HEK293 (cell line): ENCODE data around the gene CPTP.

Experiments used
- BCL11A ChIP-seq: fragments of 450-650 bp; formaldehyde crosslinking; IDR thresholded peaks from 2 replicates; pipeline ENCODE4 v1.5.1; 2016; ENCODE audit warnings: low read depth, missing biosample characterization, missing genetic modification characterization
- BCL11B ChIP-seq: fragments of 450-650 bp; formaldehyde crosslinking; IDR thresholded peaks from 2 replicates; pipeline ENCODE4 v1.5.1; 2016; ENCODE audit warnings: low read depth, missing biosample characterization, missing genetic modification characterization
- CTCF ChIP-seq: fragments of 450-650 bp; formaldehyde crosslinking; IDR thresholded peaks from 2 replicates; pipeline ENCODE4 v1.5.1; 2016; ENCODE audit warnings: missing biosample characterization, missing genetic modification characterization
- KLF9 ChIP-seq: fragments of 450-650 bp; formaldehyde crosslinking; IDR thresholded peaks from 2 replicates; pipeline ENCODE4 v1.5.1; 2016; ENCODE audit warnings: missing biosample characterization, missing genetic modification characterization, low read depth
- SETDB1 ChIP-seq: IDR thresholded peaks from one replicate; pipeline ENCODE4 v1.6.1; 2017; ENCODE audit warnings: mild to moderate bottlenecking, low read length, moderate library complexity, mixed read lengths; ENCODE audit not compliant: insufficient read length
- ZBTB1 ChIP-seq: fragments of 450-650 bp; formaldehyde crosslinking; IDR thresholded peaks from 2 replicates; pipeline ENCODE4 v1.5.1; 2016; ENCODE audit warnings: missing biosample characterization, missing genetic modification characterization
- ZBTB48 ChIP-seq: fragments of 450-650 bp; formaldehyde crosslinking; IDR thresholded peaks from 2 replicates; pipeline ENCODE4 v1.5.1; 2016; ENCODE audit warnings: missing biosample characterization, missing genetic modification characterization
- ZBTB8A ChIP-seq: fragments of 450-650 bp; formaldehyde crosslinking; IDR thresholded peaks from 2 replicates; pipeline ENCODE4 v1.5.1; 2016; ENCODE audit warnings: missing biosample characterization, missing genetic modification characterization
- ZFP69B ChIP-seq: fragments of 450-650 bp; formaldehyde crosslinking; IDR thresholded peaks from 2 replicates; pipeline ENCODE4 v1.5.1; 2016; ENCODE audit warnings: missing biosample characterization, missing genetic modification characterization
- ZNF138 ChIP-seq: fragments of 450-650 bp; formaldehyde crosslinking; IDR thresholded peaks from 2 replicates; pipeline ENCODE4 v1.5.1; 2016; ENCODE audit warnings: missing biosample characterization, missing genetic modification characterization, borderline replicate concordance
- ZNF140 ChIP-seq: fragments of 450-650 bp; formaldehyde crosslinking; IDR thresholded peaks from 2 replicates; pipeline ENCODE4 v1.5.1; 2016; ENCODE audit warnings: missing biosample characterization, missing genetic modification characterization
- ZNF148 ChIP-seq: fragments of 450-650 bp; formaldehyde crosslinking; IDR thresholded peaks from 2 replicates; pipeline ENCODE4 v1.5.0; 2017; ENCODE audit warnings: missing biosample characterization, missing genetic modification characterization, borderline replicate concordance
- ZNF18 ChIP-seq: fragments of 450-650 bp; formaldehyde crosslinking; IDR thresholded peaks from 2 replicates; pipeline ENCODE4 v1.5.1; 2016; ENCODE audit warnings: missing biosample characterization, missing genetic modification characterization
- ZNF311 ChIP-seq: fragments of 450-650 bp; formaldehyde crosslinking; IDR thresholded peaks from 2 replicates; pipeline ENCODE4 v1.5.1; 2017; ENCODE audit warnings: missing biosample characterization, missing genetic modification characterization, borderline replicate concordance
- ZNF341 ChIP-seq: fragments of 450-650 bp; formaldehyde crosslinking; IDR thresholded peaks from 2 replicates; pipeline ENCODE4; 2016; ENCODE audit warnings: low read depth, missing biosample characterization, missing genetic modification characterization
- ZNF404 ChIP-seq: fragments of 450-650 bp; formaldehyde crosslinking; IDR thresholded peaks from 2 replicates; pipeline ENCODE4 v1.5.1; 2017; ENCODE audit warnings: missing biosample characterization, missing genetic modification characterization
- ZNF426 ChIP-seq: fragments of 450-650 bp; formaldehyde crosslinking; IDR thresholded peaks from 2 replicates; pipeline ENCODE4 v1.5.1; 2017; ENCODE audit warnings: missing biosample characterization, missing genetic modification characterization, mild to moderate bottlenecking, inconsistent platforms, moderate library complexity
- ZNF48 ChIP-seq: fragments of 450-650 bp; formaldehyde crosslinking; IDR thresholded peaks from 2 replicates; pipeline ENCODE4 v1.5.1; 2016; ENCODE audit warnings: missing biosample characterization, missing genetic modification characterization
- ZNF514 ChIP-seq: fragments of 450-650 bp; formaldehyde crosslinking; IDR thresholded peaks from 2 replicates; pipeline ENCODE4 v1.5.1; 2016; ENCODE audit warnings: missing biosample characterization, missing genetic modification characterization
- ZNF521 ChIP-seq: fragments of 450-650 bp; formaldehyde crosslinking; IDR thresholded peaks from 2 replicates; pipeline ENCODE4 v1.5.1; 2017; ENCODE audit warnings: missing biosample characterization, mild to moderate bottlenecking, missing genetic modification characterization
- ZNF548 ChIP-seq: fragments of 450-650 bp; formaldehyde crosslinking; IDR thresholded peaks from 2 replicates; pipeline ENCODE4 v1.5.1; 2016; ENCODE audit warnings: missing biosample characterization, missing genetic modification characterization
- ZNF621 ChIP-seq: fragments of 450-650 bp; formaldehyde crosslinking; IDR thresholded peaks from 2 replicates; pipeline ENCODE4 v1.5.1; 2017; ENCODE audit warnings: missing biosample characterization, missing genetic modification characterization
- ZNF623 ChIP-seq: fragments of 450-650 bp; formaldehyde crosslinking; IDR thresholded peaks from 2 replicates; pipeline ENCODE4 v1.5.1; 2016; ENCODE audit warnings: missing biosample characterization, missing genetic modification characterization
- ZNF692 ChIP-seq: fragments of 450-650 bp; formaldehyde crosslinking; IDR thresholded peaks from 2 replicates; pipeline ENCODE4 v1.5.1; 2016; ENCODE audit warnings: missing biosample characterization, missing genetic modification characterization
- ZNF747 ChIP-seq: fragments of 450-650 bp; formaldehyde crosslinking; IDR thresholded peaks from 2 replicates; pipeline ENCODE4 v1.5.1; 2016; ENCODE audit warnings: missing biosample characterization, missing genetic modification characterization
- ZNF791 ChIP-seq: fragments of 450-650 bp; formaldehyde crosslinking; IDR thresholded peaks from 2 replicates; pipeline ENCODE4 v1.5.1; 2016; ENCODE audit warnings: missing biosample characterization, missing genetic modification characterization
- ZNF843 ChIP-seq: fragments of 450-650 bp; formaldehyde crosslinking; IDR thresholded peaks from 2 replicates; pipeline ENCODE4 v1.5.1; 2016; ENCODE audit warnings: missing biosample characterization, missing genetic modification characterization
- ZSCAN4 ChIP-seq: fragments of 450-650 bp; formaldehyde crosslinking; IDR thresholded peaks from 2 replicates; pipeline ENCODE4 v1.5.1; 2017; ENCODE audit warnings: missing biosample characterization, missing genetic modification characterization
- ZSCAN5A ChIP-seq: fragments of 450-650 bp; formaldehyde crosslinking; IDR thresholded peaks from 2 replicates; pipeline ENCODE4 v1.5.1; 2016; ENCODE audit warnings: missing biosample characterization, missing genetic modification characterization

The CPTP gene

GRCh38 chr1:1348420-1349255 lies 24.0 kb downstream of the CPTP start (continued):
- TF ChIP-seq ZNF140 (tag by site-specific recombination) (no peak), ZNF623 (tag by site-specific recombination) (no peak), ZBTB1 (tag by site-specific recombination) (0 out of 2 replicates have a peak, but pooled peaks have one; percentile 21), ZNF18 (no peak), ZNF311 (tag by site-specific recombination) (no peak), ZNF843 (tag by site-specific recombination) (no peak), SETDB1 (no peak), ZNF747 (tag by site-specific recombination) (no peak), CTCF (no peak), ZNF404 (tag by site-specific recombination) (no peak), ZFP69B (tag by site-specific recombination) (no peak), ZNF692 (peak; percentile 69; the same call in 1 of the 2 replicates), ZNF621 (no peak), ZSCAN5A (tag by site-specific recombination) (no peak), ZNF521 (tag by site-specific recombination) (no peak), KLF9 (tag by site-specific recombination) (peak; percentile 57; the same call in 1 of the 2 replicates), ZNF341 (tag by site-specific recombination) (no peak), BCL11A (tag by site-specific recombination) (peak; percentile 64; the same call in 1 of the 2 replicates), ZNF138 (tag by site-specific recombination) (no peak), ZNF548 (tag by site-specific recombination) (no peak), ZNF426 (tag by site-specific recombination) (no peak), ZNF514 (no peak), ZSCAN4 (no peak), ZBTB48 (no peak), ZNF48 (tag by site-specific recombination) (no peak), BCL11B (tag by site-specific recombination) (peak; percentile 11), ZNF148 (tag by site-specific recombination) (no peak), ZBTB8A (peak; percentile 32), ZNF791 (tag by site-specific recombination) (no peak)
